ENCODE results near the gene TGM1. TPM values are rescaled to one million over a fixed set of nuclear protein-coding genes. Genes with fewer than 3 reads are reported as not detected.

TGM1 gene
- total RNA-seq, 1 experiment from 2014 or later = 2.9 TPM

DNA sequence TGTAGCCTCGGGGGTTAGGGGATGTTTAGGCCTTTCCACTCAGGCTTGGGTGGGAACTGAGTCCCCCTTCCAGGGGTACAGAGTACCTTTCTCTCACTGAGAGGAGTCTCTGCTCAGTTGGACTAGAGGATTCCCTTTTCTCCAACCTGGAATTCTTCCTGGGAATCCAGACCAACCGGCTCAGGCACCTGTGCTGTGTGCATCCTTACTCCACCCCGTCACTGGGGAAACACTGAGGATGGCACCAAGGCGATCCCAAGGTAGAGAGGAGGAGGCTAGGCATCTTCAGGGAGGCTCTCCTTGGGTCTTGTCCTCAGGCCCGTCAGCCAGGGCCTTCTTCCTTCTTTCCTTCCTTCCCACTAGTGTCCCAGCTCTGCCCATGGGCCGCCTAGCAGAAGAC is 871 bp upstream of the TGM1 start:
- no peaks in the 10 kb centered on the region for H3K27me3 ChIP-seq (ENCODE audit: insufficient read depth, low read length)
- no peak overlapping the region for H3K18ac ChIP-seq (ENCODE audit: insufficient read length, low read depth, low read length)
- TF ChIP-seq, protein P1, sequence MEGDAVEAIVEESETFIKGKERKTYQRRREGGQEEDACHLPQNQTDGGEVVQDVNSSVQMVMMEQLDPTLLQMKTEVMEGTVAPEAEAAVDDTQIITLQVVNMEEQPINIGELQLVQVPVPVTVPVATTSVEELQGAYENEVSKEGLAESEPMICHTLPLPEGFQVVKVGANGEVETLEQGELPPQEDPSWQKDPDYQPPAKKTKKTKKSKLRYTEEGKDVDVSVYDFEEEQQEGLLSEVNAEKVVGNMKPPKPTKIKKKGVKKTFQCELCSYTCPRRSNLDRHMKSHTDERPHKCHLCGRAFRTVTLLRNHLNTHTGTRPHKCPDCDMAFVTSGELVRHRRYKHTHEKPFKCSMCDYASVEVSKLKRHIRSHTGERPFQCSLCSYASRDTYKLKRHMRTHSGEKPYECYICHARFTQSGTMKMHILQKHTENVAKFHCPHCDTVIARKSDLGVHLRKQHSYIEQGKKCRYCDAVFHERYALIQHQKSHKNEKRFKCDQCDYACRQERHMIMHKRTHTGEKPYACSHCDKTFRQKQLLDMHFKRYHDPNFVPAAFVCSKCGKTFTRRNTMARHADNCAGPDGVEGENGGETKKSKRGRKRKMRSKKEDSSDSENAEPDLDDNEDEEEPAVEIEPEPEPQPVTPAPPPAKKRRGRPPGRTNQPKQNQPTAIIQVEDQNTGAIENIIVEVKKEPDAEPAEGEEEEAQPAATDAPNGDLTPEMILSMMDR (conservative IDR thresholded peaks at IDR 0.05) = no peak
- H4K20me1 ChIP-seq (ENCODE audit: control insufficient read depth, insufficient read depth, insufficient read length) = no peaks in the 10 kb centered on the region
- H3K27me3 Mint-ChIP-seq (ENCODE audit: low read depth) = no peaks in the 10 kb centered on the region; the same call in 1 of the 2 replicates
- no peaks in the 10 kb centered on the region for H3K79me1 ChIP-seq (ENCODE audit: insufficient read depth, low read depth, low read length, poor library complexity, severe bottlenecking)
- no peak overlapping the region for H3K23ac ChIP-seq (ENCODE audit: insufficient read length, low read depth, low read length)
- H3K79me2 ChIP-seq (ENCODE audit: insufficient read depth, low read length) = no peaks in the 10 kb centered on the region
- no peak overlapping the region for H3K4me2 ChIP-seq (ENCODE audit: insufficient read depth, insufficient read length, low read length)
- H3K4ac ChIP-seq (ENCODE audit: low read depth, low read length) = no peak overlapping the region
- H3T11ph ChIP-seq (ENCODE audit: low read length) = no peak overlapping the region
- no peak overlapping the region for H4K8ac ChIP-seq (replicated peaks; ENCODE audit: insufficient read length, low read depth, low read length)
- H3K23me2 ChIP-seq (ENCODE audit: insufficient read length, low read depth, low read length, poor library complexity, severe bottlenecking) = no peaks in the 10 kb centered on the region
- no peak overlapping the region for H3K27ac Mint-ChIP-seq
- H2BK12ac ChIP-seq (ENCODE audit: insufficient read length, low read depth, low read length) = no peak overlapping the region
- no peak overlapping the region for H2BK20ac ChIP-seq (ENCODE audit: low read depth, low read length, poor library complexity, severe bottlenecking)
- no peaks in the 10 kb centered on the region for H3K9me3 ChIP-seq (ENCODE audit: control insufficient read depth, low read depth, low read length)
- no peak overlapping the region for H2AFZ ChIP-seq (ENCODE audit: low read length)
- peaks cover 3 to 17% (median 14%) of the 10 kb centered on the region in 3 experiments; a peak in 5 of 7 replicates for H3K36me3 Mint-ChIP-seq (ENCODE audit: insufficient read depth in 1 of 3, low read depth in 3 of 3)
- DNase-seq = no peak
- H4K91ac ChIP-seq (ENCODE audit: insufficient read length, low read depth, low read length) = no peak overlapping the region
- H3K4me3 Mint-ChIP-seq = no peak overlapping the region
- no peaks in the 10 kb centered on the region for H3K4me1 ChIP-seq (ENCODE audit: insufficient read depth, low read length)
- H2BK120ac ChIP-seq (ENCODE audit: low read depth, low read length, poor library complexity, severe bottlenecking) = no peak overlapping the region
- no peaks in the 10 kb centered on the region for H3K9me3 Mint-ChIP-seq
- H3K27ac ChIP-seq (ENCODE audit: insufficient read length, low read depth, low read length) = no peak overlapping the region
- no peak overlapping the region for H3K9ac ChIP-seq (ENCODE audit: extremely low read depth, insufficient read length, low read length)
- no CpG with 5 or more reads among the region's 6 CpGs for WGBS (ENCODE audit: extremely low coverage, insufficient read length, low lambda C conversion rate)
- no peak overlapping the region for H3K14ac ChIP-seq (ENCODE audit: insufficient read depth, low read length)
- H2AK5ac ChIP-seq (ENCODE audit: insufficient read length, low read length) = no peak overlapping the region
- no peak overlapping the region for H2BK5ac ChIP-seq (ENCODE audit: insufficient read length, low read length)
- no peak overlapping the region for H4K5ac ChIP-seq (ENCODE audit: insufficient read length, low read depth, low read length)
- no peak overlapping the region for H2BK15ac ChIP-seq (ENCODE audit: low read depth, low read length)
- H3K56ac ChIP-seq (ENCODE audit: insufficient read length, low read depth, low read length) = no peak overlapping the region
- no peaks in the 10 kb centered on the region; a peak in 1 of 4 replicates for H3K4me1 Mint-ChIP-seq
